Trophoblast cell (in vitro differentiated cells and primary cell): ENCODE measurements around the gene CAND2.

ENCODE experiments used
- DNase-seq, 2 donors: peaks; one replicate each; pipeline ENCODE4 v3.0.0-alpha.2; 2016
- H2AFZ ChIP-seq: 2 replicates; pipeline ENCODE4 v1.6.1; 2013; ENCODE audit warnings: low read length, moderate library complexity, mild to moderate bottlenecking; ENCODE audit not compliant: insufficient read depth, poor library complexity
- H2AK5ac ChIP-seq: 2 replicates; pipeline ENCODE4 v1.6.1; 2013; ENCODE audit warnings: mild to moderate bottlenecking, low read length
- H2BK120ac ChIP-seq: 2 replicates; pipeline ENCODE4 v1.6.1; 2013; ENCODE audit warnings: low read length, mild to moderate bottlenecking, moderate library complexity; ENCODE audit not compliant: insufficient read depth, poor library complexity
- H2BK12ac ChIP-seq: 2 replicates; pipeline ENCODE4 v1.6.1; 2013; ENCODE audit warnings: mild to moderate bottlenecking, low read length, moderate library complexity
- H2BK5ac ChIP-seq: 2 replicates; pipeline ENCODE4 v1.6.1; 2013; ENCODE audit warnings: low read length, low read depth, moderate library complexity, mild to moderate bottlenecking; ENCODE audit not compliant: poor library complexity
- H3K14ac ChIP-seq: 2 replicates; pipeline ENCODE4 v1.6.1; 2013; ENCODE audit warnings: mild to moderate bottlenecking, low read length
- H3K18ac ChIP-seq: 2 replicates; pipeline ENCODE4 v1.6.1; 2013; ENCODE audit warnings: mild to moderate bottlenecking, low read length
- H3K23ac ChIP-seq: 2 replicates; pipeline ENCODE4 v1.6.1; 2013; ENCODE audit warnings: low read length
- H3K27ac ChIP-seq: 2 replicates; pipeline ENCODE4 v1.5.1; 2013; ENCODE audit warnings: low read depth, mild to moderate bottlenecking, inconsistent platforms, low read length, moderate library complexity
- H3K27me3 ChIP-seq: 2 replicates; pipeline ENCODE4 v1.6.1; 2013; ENCODE audit warnings: inconsistent platforms, mild to moderate bottlenecking, low read length, moderate library complexity; ENCODE audit not compliant: insufficient read depth
- H3K36me3 ChIP-seq, 2 experiments: 1 replicate in 1 of 2; 2 replicates in 1 of 2; pipeline ENCODE4 v1.6.1; 2013; ENCODE audit warnings: low read length in 2 of 2, mild to moderate bottlenecking in 2 of 2, moderate library complexity in 1 of 2; ENCODE audit not compliant: insufficient read depth in 2 of 2, control insufficient read depth in 1 of 2
- H3K4ac ChIP-seq: 2 replicates; pipeline ENCODE4 v1.6.1; 2013; ENCODE audit warnings: low read depth, mild to moderate bottlenecking, low read length, moderate library complexity
- H3K4me1 ChIP-seq, 2 experiments: 1 replicate in 1 of 2; 2 replicates in 1 of 2; pipeline ENCODE4 v1.6.1; 2013; ENCODE audit warnings: low read length in 2 of 2, mild to moderate bottlenecking in 2 of 2, moderate library complexity in 1 of 2; ENCODE audit not compliant: insufficient read depth in 2 of 2, control insufficient read depth in 1 of 2
- H3K4me2 ChIP-seq: 2 replicates; pipeline ENCODE4 v1.6.1; 2013; ENCODE audit warnings: inconsistent platforms, mild to moderate bottlenecking, low read length, moderate library complexity
- H3K4me3 ChIP-seq: 2 replicates; pipeline ENCODE4 v1.5.1; 2013; ENCODE audit warnings: mild to moderate bottlenecking, low read depth, low read length, inconsistent platforms
- H3K79me1 ChIP-seq: one replicate; pipeline ENCODE4 v1.6.1; 2013; ENCODE audit warnings: low read length
- H3K79me2 ChIP-seq: 2 replicates; pipeline ENCODE4 v1.6.1; 2013; ENCODE audit warnings: low read length, mild to moderate bottlenecking; ENCODE audit not compliant: control insufficient read depth, insufficient read depth, poor library complexity
- H3K9ac ChIP-seq: 2 replicates; pipeline ENCODE4 v1.6.1; 2013; ENCODE audit warnings: mild to moderate bottlenecking, low read length
- H3K9me3 ChIP-seq: 2 replicates; pipeline ENCODE4 v1.6.1; 2013; ENCODE audit warnings: low read depth, mild to moderate bottlenecking, control low read depth, inconsistent platforms, low read length; ENCODE audit not compliant: insufficient read depth
- H4K12ac ChIP-seq: 2 replicates; pipeline ENCODE4 v1.6.1; 2013; ENCODE audit warnings: low read depth, mild to moderate bottlenecking, low read length, moderate library complexity
- H4K8ac ChIP-seq: 2 replicates; pipeline ENCODE4 v1.6.1; 2013; ENCODE audit warnings: low read depth, mild to moderate bottlenecking, low read length, moderate library complexity
- H4K91ac ChIP-seq: one replicate; pipeline ENCODE4 v1.6.1; 2013; ENCODE audit warnings: low read depth, mild to moderate bottlenecking, low read length, moderate library complexity
- WGBS: extraction: QIAGEN DNeasy Blood & Tissue Kit; methylation state at CpG from one replicate; pipeline ENCODE4 v1.1.7; 2013; ENCODE audit warnings: missing lambda C conversion rate; ENCODE audit not compliant: insufficient read length, insufficient coverage; ENCODE audit errors: extremely low coverage; 5-methylcytosine and 5-hydroxymethylcytosine counted together

The CAND2 gene

GRCh38 chr3:12815078-12815477 is 18.6 kb downstream of the CAND2 start:
- no peaks in the 10 kb centered on the region for H3K9me3 ChIP-seq
- H3K4me2 ChIP-seq, result no peak overlapping the region
- H4K8ac ChIP-seq, result no peak overlapping the region
- no peaks in the 10 kb centered on the region for H3K36me3 ChIP-seq
- H2BK12ac ChIP-seq, result no peak overlapping the region
- no peak overlapping the region for H2BK120ac ChIP-seq
- H3K79me1 ChIP-seq, result peaks cover under 1% of the 10 kb centered on the region
- H3K9ac ChIP-seq, result no peak overlapping the region
- no peak overlapping the region for H2BK5ac ChIP-seq
- no peak overlapping the region for H2AK5ac ChIP-seq
- H3K79me2 ChIP-seq, result peaks cover under 1% of the 10 kb centered on the region
- no peak for DNase-seq
- no peak overlapping the region for H3K23ac ChIP-seq
- no peaks in the 10 kb centered on the region for H3K27me3 ChIP-seq
- no peak overlapping the region for H3K4ac ChIP-seq
- H3K18ac ChIP-seq, result no peak overlapping the region
- no peak overlapping the region for H3K14ac ChIP-seq
- H3K27ac ChIP-seq, result no peak overlapping the region
- no peaks in the 10 kb centered on the region for H3K4me1 ChIP-seq
- no peak overlapping the region for H2AFZ ChIP-seq
- no CpG with 5 or more reads among the region's 24 CpGs for WGBS
- peak overlapping the region; percentile 35 for H3K4me3 ChIP-seq
- H4K91ac ChIP-seq, result no peak overlapping the region
- no peak overlapping the region for H4K12ac ChIP-seq

- Histone ChIP-seq H2AK5ac (no peak overlapping the region), H3K27me3 (no peaks in the 10 kb centered on the region), H3K18ac (no peak overlapping the region), H3K4me2 (no peak overlapping the region), H2BK12ac (no peak overlapping the region), H3K4ac (no peak overlapping the region), H2AFZ (no peak overlapping the region), H3K79me1 (no peaks in the 10 kb centered on the region), H4K12ac (no peak overlapping the region), H3K23ac (no peak overlapping the region), H3K79me2 (no peaks in the 10 kb centered on the region), H3K4me3 (no peak overlapping the region), H3K36me3 (no peaks in the 10 kb centered on the region), H4K8ac (no peak overlapping the region), H3K14ac (no peak overlapping the region), H3K4me1 (no peaks in the 10 kb centered on the region), H3K27ac (no peak overlapping the region), H2BK5ac (no peak overlapping the region), H3K9me3 (no peaks in the 10 kb centered on the region), H2BK120ac (no peak overlapping the region), H3K9ac (no peak overlapping the region), H4K91ac (no peak overlapping the region)
- WGBS, result no CpG with 5 or more reads among the region's 9 CpGs
- no peak for DNase-seq
Measured at GRCh38 chr3:12815719-12816118, 19.2 kb downstream of the CAND2 start.

GRCh38 chr3:12816521-12817342 is 20.3 kb downstream of the CAND2 start:
- Histone ChIP-seq H3K27me3 (no peaks in the 10 kb centered on the region), H4K8ac (no peak overlapping the region), H3K9me3 (no peaks in the 10 kb centered on the region), H2BK120ac (no peak overlapping the region), H2BK12ac (no peak overlapping the region), H3K4ac (no peak overlapping the region), H4K12ac (no peak overlapping the region), H2BK5ac (no peak overlapping the region), H3K4me2 (no peak overlapping the region), H3K23ac (no peak overlapping the region), H3K14ac (no peak overlapping the region), H3K18ac (no peak overlapping the region), H3K9ac (no peak overlapping the region), H3K27ac (no peak overlapping the region), H3K4me3 (peak overlapping the region; percentile 21), H3K79me2 (no peaks in the 10 kb centered on the region), H4K91ac (no peak overlapping the region), H3K36me3 (no peaks in the 10 kb centered on the region), H2AK5ac (no peak overlapping the region), H3K4me1 (no peaks in the 10 kb centered on the region), H3K79me1 (no peaks in the 10 kb centered on the region), H2AFZ (no peak overlapping the region)
- no CpG with 5 or more reads among the region's 34 CpGs for WGBS
- no peak for DNase-seq

- Histone ChIP-seq H3K4ac (no peak overlapping the region), H4K12ac (no peak overlapping the region), H3K4me1 (no peaks in the 10 kb centered on the region), H3K79me1 (no peaks in the 10 kb centered on the region), H3K14ac (no peak overlapping the region), H3K18ac (no peak overlapping the region), H3K23ac (no peak overlapping the region), H3K9ac (no peak overlapping the region), H2BK12ac (no peak overlapping the region), H2AK5ac (no peak overlapping the region), H4K91ac (no peak overlapping the region), H4K8ac (no peak overlapping the region), H3K27me3 (no peaks in the 10 kb centered on the region), H2AFZ (no peak overlapping the region), H3K27ac (no peak overlapping the region), H3K36me3 (no peaks in the 10 kb centered on the region), H3K4me3 (no peak overlapping the region), H2BK5ac (no peak overlapping the region), H3K9me3 (no peaks in the 10 kb centered on the region), H2BK120ac (no peak overlapping the region), H3K4me2 (no peak overlapping the region), H3K79me2 (no peaks in the 10 kb centered on the region)
- DNase-seq, result no peak
- no CpG with 5 or more reads among the region's 16 CpGs for WGBS
Measured at GRCh38 chr3:12817343-12817710, 20.8 kb downstream of the CAND2 start.
